ENCODE results near the gene PHLDA2. TPM values are rescaled to one million over a fixed set of nuclear protein-coding genes. Genes with fewer than 3 reads are reported as not detected.

PHLDA2 gene
- total and polyA plus RNA-seq, 2 experiments from 2014 or later = 3.8 to 16.5 TPM

- Histone ChIP-seq H3K4me3 (no peak overlapping the region), H3K9me2 (ENCODE audit: insufficient read depth) (no peaks in the 10 kb centered on the region), H2AFZ (no peak overlapping the region), H3K4me1 (ENCODE audit: insufficient read depth) (peaks cover 23% of the 10 kb centered on the region), H3K36me3 (ENCODE audit: insufficient read depth) (peaks cover 56% of the 10 kb centered on the region), H4K20me1 (replicated peaks; ENCODE audit: insufficient read depth) (peaks cover 56% of the 10 kb centered on the region), H3K27me3 (ENCODE audit: insufficient read depth) (no peaks in the 10 kb centered on the region), H3K27ac (ENCODE audit: low read depth) (no peak overlapping the region), H3K4me2 (no peak overlapping the region), H3K79me2 (replicated peaks; ENCODE audit: insufficient read depth) (peaks cover 8% of the 10 kb centered on the region; the same call in 1 of the 2 replicates), H3F3A (replicated peaks; ENCODE audit: low read depth) (peaks cover 43% of the 10 kb centered on the region)
- TF ChIP-seq ETS1 (IDR thresholded peaks at IDR 0.05) (no peak), ZNF331 (CRISPR knock-in tag; IDR thresholded peaks at IDR 0.05; ENCODE audit: low read depth) (no peak), ZNF114 (CRISPR knock-in tag; IDR thresholded peaks at IDR 0.05) (no peak), JUNB (IDR thresholded peaks at IDR 0.05; ENCODE audit: unreplicated experiment) (no peak), EZH2phosphoT487 (IDR thresholded peaks at IDR 0.05; ENCODE audit: unreplicated experiment) (no peak), POLR2AphosphoS5 (IDR thresholded peaks at IDR 0.05; ENCODE audit: low read depth) (no peak)
- TF ChIP-seq, protein P1, sequence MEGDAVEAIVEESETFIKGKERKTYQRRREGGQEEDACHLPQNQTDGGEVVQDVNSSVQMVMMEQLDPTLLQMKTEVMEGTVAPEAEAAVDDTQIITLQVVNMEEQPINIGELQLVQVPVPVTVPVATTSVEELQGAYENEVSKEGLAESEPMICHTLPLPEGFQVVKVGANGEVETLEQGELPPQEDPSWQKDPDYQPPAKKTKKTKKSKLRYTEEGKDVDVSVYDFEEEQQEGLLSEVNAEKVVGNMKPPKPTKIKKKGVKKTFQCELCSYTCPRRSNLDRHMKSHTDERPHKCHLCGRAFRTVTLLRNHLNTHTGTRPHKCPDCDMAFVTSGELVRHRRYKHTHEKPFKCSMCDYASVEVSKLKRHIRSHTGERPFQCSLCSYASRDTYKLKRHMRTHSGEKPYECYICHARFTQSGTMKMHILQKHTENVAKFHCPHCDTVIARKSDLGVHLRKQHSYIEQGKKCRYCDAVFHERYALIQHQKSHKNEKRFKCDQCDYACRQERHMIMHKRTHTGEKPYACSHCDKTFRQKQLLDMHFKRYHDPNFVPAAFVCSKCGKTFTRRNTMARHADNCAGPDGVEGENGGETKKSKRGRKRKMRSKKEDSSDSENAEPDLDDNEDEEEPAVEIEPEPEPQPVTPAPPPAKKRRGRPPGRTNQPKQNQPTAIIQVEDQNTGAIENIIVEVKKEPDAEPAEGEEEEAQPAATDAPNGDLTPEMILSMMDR (conservative IDR thresholded peaks at IDR 0.05; ENCODE audit: low read depth in 2 of 2) = no peak
- Mint-ChIP-seq H3K4me3 (no peak overlapping the region), H3K4me1 (peaks cover 33% of the 10 kb centered on the region), H3K27me3 (ENCODE audit: insufficient read depth, low read depth, poor library complexity) (peaks cover 4% of the 10 kb centered on the region), H3K27ac (no peak overlapping the region), H3K36me3 (ENCODE audit: low read depth) (peaks cover 88% of the 10 kb centered on the region), H3K9me3 (no peaks in the 10 kb centered on the region)
- no peak for DNase-seq (ENCODE audit: low spot score)
- ATAC-seq = no peak
Measured at GRCh38 chr11:2950825-2951224, 21.6 kb upstream of the PHLDA2 start.

GRCh38 chr11:2949920-2950319 is 20.7 kb upstream of the PHLDA2 start:
- Histone ChIP-seq H3K27ac (ENCODE audit: low read depth) (no peak overlapping the region), H3K4me2 (no peak overlapping the region), H3K9me2 (ENCODE audit: insufficient read depth) (no peaks in the 10 kb centered on the region), H3K36me3 (ENCODE audit: insufficient read depth) (peaks cover 47% of the 10 kb centered on the region), H3K4me1 (ENCODE audit: insufficient read depth) (peaks cover 30% of the 10 kb centered on the region), H3K4me3 (no peak overlapping the region), H3K79me2 (replicated peaks; ENCODE audit: insufficient read depth) (peaks cover 8% of the 10 kb centered on the region), H3K27me3 (ENCODE audit: insufficient read depth) (no peaks in the 10 kb centered on the region), H4K20me1 (replicated peaks; ENCODE audit: insufficient read depth) (peaks cover 50% of the 10 kb centered on the region), H3F3A (replicated peaks; ENCODE audit: low read depth) (peaks cover 48% of the 10 kb centered on the region), H2AFZ (no peak overlapping the region)
- no peak overlapping the region for H3K27ac Mint-ChIP-seq
- H3K4me1 Mint-ChIP-seq = peaks cover 42% of the 10 kb centered on the region
- peaks cover 86% of the 10 kb centered on the region for H3K36me3 Mint-ChIP-seq (ENCODE audit: low read depth)
- H3K4me3 Mint-ChIP-seq = no peak overlapping the region
- no peak for ATAC-seq
- H3K9me3 Mint-ChIP-seq = no peaks in the 10 kb centered on the region
- no peak for DNase-seq (ENCODE audit: low spot score)
- peaks cover 11% of the 10 kb centered on the region for H3K27me3 Mint-ChIP-seq (ENCODE audit: insufficient read depth, low read depth, poor library complexity)
- TF ChIP-seq CREB1 (CRISPR knock-in tag; IDR thresholded peaks at IDR 0.05; ENCODE audit: low read depth) = no peak
- TF ChIP-seq JUNB (IDR thresholded peaks at IDR 0.05; ENCODE audit: unreplicated experiment) = no peak
- TF ChIP-seq ZNF114 (CRISPR knock-in tag; IDR thresholded peaks at IDR 0.05) = no peak
- TF ChIP-seq ZNF331 (CRISPR knock-in tag; IDR thresholded peaks at IDR 0.05; ENCODE audit: low read depth) = no peak
- no peak for TF ChIP-seq ZNF462 (CRISPR knock-in tag; IDR thresholded peaks at IDR 0.05)
- TF ChIP-seq STAT1 (IDR thresholded peaks at IDR 0.05; ENCODE audit: unreplicated experiment) = no peak
- no peak for TF ChIP-seq POLR2AphosphoS5 (IDR thresholded peaks at IDR 0.05; ENCODE audit: low read depth)
- TF ChIP-seq EZH2 (IDR thresholded peaks at IDR 0.05; ENCODE audit: low read depth, unreplicated experiment) = no peak
- TF ChIP-seq EZH2phosphoT487 (IDR thresholded peaks at IDR 0.05; ENCODE audit: unreplicated experiment) = no peak
